ENCODE results near the gene NCK1.

The NCK1 gene

DNA sequence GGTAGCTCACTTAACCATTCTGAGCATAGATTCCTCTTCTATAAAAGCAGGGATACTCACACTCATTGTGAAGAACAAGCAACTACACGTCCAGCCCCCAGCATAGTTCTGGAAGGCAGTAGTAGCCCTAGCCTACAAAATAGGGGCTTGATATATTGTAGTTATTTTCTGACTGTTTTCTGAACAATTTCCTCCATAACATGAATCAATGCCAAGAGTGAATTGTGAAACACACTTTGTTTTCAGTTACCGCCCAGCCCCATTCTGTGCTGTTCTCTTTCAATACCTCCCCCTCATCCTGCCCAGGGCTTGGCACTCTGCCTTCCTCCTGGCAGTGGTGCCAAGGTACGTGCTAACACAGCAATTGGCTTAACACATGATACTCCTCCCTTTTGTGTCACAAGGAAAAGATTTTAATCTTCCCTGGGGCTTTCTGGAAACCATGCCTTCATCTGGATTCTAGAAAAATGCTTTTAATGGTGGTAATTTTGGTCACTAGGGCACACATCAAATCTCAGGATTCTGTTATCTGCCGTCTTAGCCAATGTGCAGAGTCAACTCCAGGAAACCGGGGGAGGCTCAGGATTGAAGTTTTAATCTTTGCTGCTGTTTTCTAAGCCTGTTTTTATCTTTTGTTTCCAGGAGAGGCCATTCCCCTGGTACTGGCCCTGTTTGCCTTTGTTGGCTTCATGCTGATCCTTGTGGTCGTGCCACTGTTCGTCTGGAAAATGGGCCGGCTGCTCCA lies 132.9 kb downstream of the NCK1 start:
- no peaks in the 10 kb centered on the region for H3K9me3 ChIP-seq (ENCODE audit: low read depth, low read length)
- no peaks in the 10 kb centered on the region for H3K36me3 ChIP-seq (ENCODE audit: insufficient read depth, low read length)
- H3K27ac ChIP-seq = peak overlapping the region; percentile 54
- peak; percentile 34 for DNase-seq (ENCODE audit: low read depth, low spot score)
- no peak overlapping the region for H3K9ac ChIP-seq (ENCODE audit: insufficient read length)
- H3K4me3 ChIP-seq = peak overlapping the region; percentile 17; the same call in 1 of the 2 replicates
- peak; percentile 63 for TF ChIP-seq FOXP2 (optimal IDR thresholded peaks at IDR 0.05; ENCODE audit: control extremely low read depth, extremely low read length, insufficient read depth)
- TF ChIP-seq POLR2AphosphoS5 (IDR thresholded peaks at IDR 0.05; ENCODE audit: borderline replicate concordance, low read depth, low read length) = no peak

DNA sequence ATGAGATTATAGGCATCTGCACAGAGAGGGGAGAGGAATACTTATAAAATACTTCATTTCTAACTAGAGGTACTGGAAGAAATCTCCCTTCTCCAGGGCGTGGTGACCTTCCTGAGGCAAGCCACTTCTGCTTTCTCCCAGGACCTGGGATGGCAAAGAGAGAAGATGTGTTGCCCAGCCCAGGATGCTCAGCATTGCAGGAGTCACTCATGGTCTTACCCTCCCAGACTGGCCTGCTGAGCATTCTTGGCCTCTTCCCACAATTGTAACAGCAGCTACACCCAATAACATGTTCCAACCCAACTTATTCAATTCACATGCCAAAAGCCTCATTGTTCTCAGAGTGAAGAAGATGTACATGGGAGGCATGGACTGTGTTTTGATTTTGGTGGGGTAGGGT lies 133.6 kb downstream of the NCK1 start:
- H3K27ac ChIP-seq = peak overlapping the region; percentile 54; the same call in 1 of the 2 replicates
- TF ChIP-seq EZH2 (IDR thresholded peaks at IDR 0.05) (no peak), FOXP2 (optimal IDR thresholded peaks at IDR 0.05; ENCODE audit: control extremely low read depth, extremely low read length, insufficient read depth) (no peak), POLR2AphosphoS5 (IDR thresholded peaks at IDR 0.05; ENCODE audit: borderline replicate concordance, low read depth, low read length) (no peak)
- no peak for DNase-seq (ENCODE audit: low read depth, low spot score)
- H3K9ac ChIP-seq (ENCODE audit: insufficient read length) = no peak overlapping the region
- H3K36me3 ChIP-seq (ENCODE audit: insufficient read depth, low read length) = no peaks in the 10 kb centered on the region
- no peaks in the 10 kb centered on the region for H3K9me3 ChIP-seq (ENCODE audit: low read depth, low read length)
- no peak overlapping the region for H3K4me3 ChIP-seq

Data from SK-N-MC (cell line).